HEK293 (cell line): ENCODE measurements around the gene PHF12.
A peak's percentile ranks its signal among the peaks of the same experiment; 100 is the strongest.

Source experiments
- SCRT2 ChIP-seq: fragments of 450-650 bp; formaldehyde crosslinking; IDR thresholded peaks from 2 replicates; pipeline ENCODE4 v1.5.1; 2016; ENCODE audit warnings: missing biosample characterization, missing genetic modification characterization
- SP2 ChIP-seq: fragments of 450-650 bp; formaldehyde crosslinking; IDR thresholded peaks from 2 replicates; pipeline ENCODE4 v1.5.1; 2016; ENCODE audit warnings: missing biosample characterization, missing genetic modification characterization
- ZBTB21 ChIP-seq: fragments of 450-650 bp; formaldehyde crosslinking; IDR thresholded peaks from 2 replicates; pipeline ENCODE4 v1.5.1; 2017; ENCODE audit warnings: missing biosample characterization, missing genetic modification characterization
- ZFP3 ChIP-seq: fragments of 450-650 bp; formaldehyde crosslinking; IDR thresholded peaks from 2 replicates; pipeline ENCODE4 v1.5.1; 2016; ENCODE audit warnings: low read depth, missing biosample characterization, missing genetic modification characterization
- ZFP69B ChIP-seq: fragments of 450-650 bp; formaldehyde crosslinking; IDR thresholded peaks from 2 replicates; pipeline ENCODE4 v1.5.1; 2016; ENCODE audit warnings: missing biosample characterization, missing genetic modification characterization
- ZNF133 ChIP-seq: fragments of 450-650 bp; formaldehyde crosslinking; IDR thresholded peaks from 2 replicates; pipeline ENCODE4 v1.5.1; 2016; ENCODE audit warnings: missing biosample characterization, missing genetic modification characterization
- ZNF169 ChIP-seq: fragments of 450-650 bp; formaldehyde crosslinking; IDR thresholded peaks from 2 replicates; pipeline ENCODE4 v1.5.1; 2016; ENCODE audit warnings: missing biosample characterization, missing genetic modification characterization
- ZNF174 ChIP-seq: fragments of 450-650 bp; formaldehyde crosslinking; IDR thresholded peaks from 2 replicates; pipeline ENCODE4 v1.5.0; 2017; ENCODE audit warnings: missing biosample characterization, mild to moderate bottlenecking, missing genetic modification characterization
- ZNF175 ChIP-seq: fragments of 450-650 bp; formaldehyde crosslinking; IDR thresholded peaks from 2 replicates; pipeline ENCODE4 v1.5.1; 2016; ENCODE audit warnings: missing biosample characterization, missing genetic modification characterization
- ZNF274 ChIP-seq, 2 experiments: fragments of 200-500 bp in 1 of 2; fragments of 450-650 bp in 1 of 2; sonication (Bioruptor generic) in 1 of 2; formaldehyde crosslinking in 1 of 2; IDR thresholded peaks; 2 replicates each; pipeline versions ENCODE4 v1.5.1 to v1.6.1; 2014 to 2016; ENCODE audit warnings: borderline replicate concordance in 1 of 2, inconsistent platforms in 1 of 2, low read length in 1 of 2, missing biosample characterization in 1 of 2, missing genetic modification characterization in 1 of 2
- ZNF433 ChIP-seq: fragments of 450-650 bp; formaldehyde crosslinking; IDR thresholded peaks from 2 replicates; pipeline ENCODE4 v1.5.1; 2016; ENCODE audit warnings: missing biosample characterization, missing genetic modification characterization, low read depth
- ZNF548 ChIP-seq: fragments of 450-650 bp; formaldehyde crosslinking; IDR thresholded peaks from 2 replicates; pipeline ENCODE4 v1.5.1; 2016; ENCODE audit warnings: missing biosample characterization, missing genetic modification characterization
- ZNF629 ChIP-seq: fragments of 450-650 bp; formaldehyde crosslinking; IDR thresholded peaks from 2 replicates; pipeline ENCODE4 v1.5.1; 2017; ENCODE audit warnings: missing biosample characterization, missing genetic modification characterization
- ZNF660 ChIP-seq: fragments of 450-650 bp; IDR thresholded peaks from 2 replicates; pipeline ENCODE4 v1.5.1; 2018; ENCODE audit warnings: missing biosample characterization, mild to moderate bottlenecking, missing genetic modification characterization
- ZNF707 ChIP-seq: fragments of 450-650 bp; formaldehyde crosslinking; IDR thresholded peaks from 2 replicates; pipeline ENCODE4 v1.5.1; 2016; ENCODE audit warnings: missing biosample characterization, missing genetic modification characterization
- ZNF768 ChIP-seq: fragments of 450-650 bp; formaldehyde crosslinking; IDR thresholded peaks from 2 replicates; pipeline ENCODE4 v1.5.1; 2018; ENCODE audit warnings: missing biosample characterization, mild to moderate bottlenecking, missing genetic modification characterization
- ZNF830 ChIP-seq: fragments of 450-650 bp; IDR thresholded peaks from 2 replicates; pipeline ENCODE4 v1.5.0; 2018; ENCODE audit warnings: missing biosample characterization, missing genetic modification characterization, low read depth, mild to moderate bottlenecking, moderate library complexity
- TF ChIP-seq, protein P1 (sequence below): fragments of 450-650 bp; formaldehyde crosslinking; IDR thresholded peaks from 2 replicates; pipeline ENCODE4 v1.5.1; 2016; ENCODE audit warnings: missing biosample characterization, missing genetic modification characterization
- TF ChIP-seq, protein P2 (sequence below): fragments of 450-650 bp; formaldehyde crosslinking; IDR thresholded peaks from 2 replicates; pipeline ENCODE4 v1.5.1; 2016; ENCODE audit warnings: missing biosample characterization, missing genetic modification characterization, low read depth
- TF ChIP-seq, protein P3 (sequence below): fragments of 450-650 bp; formaldehyde crosslinking; IDR thresholded peaks from 2 replicates; pipeline ENCODE4 v1.5.1; 2017; ENCODE audit warnings: missing biosample characterization, missing genetic modification characterization
- TF ChIP-seq, protein P4 (sequence below): fragments of 450-650 bp; formaldehyde crosslinking; IDR thresholded peaks from 2 replicates; pipeline ENCODE4 v1.5.1; 2016; ENCODE audit warnings: missing biosample characterization, missing genetic modification characterization
- TF ChIP-seq, protein P5 (sequence below): fragments of 450-650 bp; formaldehyde crosslinking; IDR thresholded peaks from 2 replicates; pipeline ENCODE4 v1.5.1; 2016; ENCODE audit warnings: missing biosample characterization, missing genetic modification characterization

Gene PHF12

DNA sequence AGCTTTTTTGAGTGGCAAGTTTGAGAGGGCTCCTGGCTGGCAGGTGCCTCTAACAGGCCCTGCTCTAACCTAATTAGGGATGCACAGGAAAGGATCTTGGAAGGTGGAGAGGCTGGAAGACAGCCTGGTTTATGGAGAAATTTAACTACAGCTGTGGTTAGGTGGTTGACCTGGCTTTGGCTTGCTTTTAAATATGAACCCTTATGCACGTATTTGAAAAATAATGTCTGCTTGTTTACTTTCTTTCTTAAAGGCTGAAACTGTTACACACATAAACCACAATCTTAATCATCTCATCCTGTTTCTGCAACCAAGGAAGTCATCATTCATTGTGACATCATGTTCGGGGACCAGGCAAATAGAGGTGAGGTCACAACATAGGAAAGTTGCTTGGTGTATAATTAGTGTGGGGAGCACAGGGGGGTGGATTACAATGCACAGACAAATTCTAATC is 25.4 kb downstream of the PHF12 start (continued):
- no peak for TF ChIP-seq ZNF169 (tag by site-specific recombination)
- no peak for TF ChIP-seq ZNF274 (IDR thresholded peaks at IDR 0.05; ENCODE audit: low read length)
- no peak for TF ChIP-seq ZNF274 (tag by site-specific recombination; IDR thresholded peaks at IDR 0.05; ENCODE audit: borderline replicate concordance)
- no peak for TF ChIP-seq ZNF433 (tag by site-specific recombination)
- TF ChIP-seq ZNF660 (tag by site-specific recombination) = peak; percentile 70
- TF ChIP-seq, protein P1, sequence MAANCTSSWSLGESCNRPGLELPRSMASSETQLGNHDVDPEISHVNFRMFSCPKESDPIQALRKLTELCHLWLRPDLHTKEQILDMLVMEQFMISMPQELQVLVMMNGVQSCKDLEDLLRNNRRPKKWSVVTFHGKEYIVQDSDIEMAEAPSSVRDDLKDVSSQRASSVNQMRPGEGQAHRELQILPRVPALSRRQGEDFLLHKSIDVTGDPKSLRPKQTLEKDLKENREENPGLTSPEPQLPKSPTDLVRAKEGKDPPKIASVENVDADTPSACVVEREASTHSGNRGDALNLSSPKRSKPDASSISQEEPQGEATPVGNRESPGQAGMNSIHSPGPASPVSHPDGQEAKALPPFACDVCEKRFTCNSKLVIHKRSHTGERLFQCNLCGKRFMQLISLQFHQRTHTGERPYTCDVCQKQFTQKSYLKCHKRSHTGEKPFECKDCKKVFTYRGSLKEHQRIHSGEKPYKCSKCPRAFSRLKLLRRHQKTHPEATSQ (tag by site-specific recombination) = no peak
- TF ChIP-seq ZNF768 (tag by site-specific recombination) = no peak
- TF ChIP-seq ZNF548 (tag by site-specific recombination) = no peak
- TF ChIP-seq ZNF133 (tag by site-specific recombination) = no peak
- TF ChIP-seq ZNF830 (tag by site-specific recombination) = no peak
- TF ChIP-seq, protein P2, sequence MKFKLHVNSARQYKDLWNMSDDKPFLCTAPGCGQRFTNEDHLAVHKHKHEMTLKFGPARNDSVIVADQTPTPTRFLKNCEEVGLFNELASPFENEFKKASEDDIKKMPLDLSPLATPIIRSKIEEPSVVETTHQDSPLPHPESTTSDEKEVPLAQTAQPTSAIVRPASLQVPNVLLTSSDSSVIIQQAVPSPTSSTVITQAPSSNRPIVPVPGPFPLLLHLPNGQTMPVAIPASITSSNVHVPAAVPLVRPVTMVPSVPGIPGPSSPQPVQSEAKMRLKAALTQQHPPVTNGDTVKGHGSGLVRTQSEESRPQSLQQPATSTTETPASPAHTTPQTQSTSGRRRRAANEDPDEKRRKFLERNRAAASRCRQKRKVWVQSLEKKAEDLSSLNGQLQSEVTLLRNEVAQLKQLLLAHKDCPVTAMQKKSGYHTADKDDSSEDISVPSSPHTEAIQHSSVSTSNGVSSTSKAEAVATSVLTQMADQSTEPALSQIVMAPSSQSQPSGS (tag by site-specific recombination) = peak; percentile 87
- peak; percentile 13; the same call in 1 of the 2 replicates for TF ChIP-seq SP2
- no peak for TF ChIP-seq ZNF174 (tag by site-specific recombination)
- TF ChIP-seq, protein P3, sequence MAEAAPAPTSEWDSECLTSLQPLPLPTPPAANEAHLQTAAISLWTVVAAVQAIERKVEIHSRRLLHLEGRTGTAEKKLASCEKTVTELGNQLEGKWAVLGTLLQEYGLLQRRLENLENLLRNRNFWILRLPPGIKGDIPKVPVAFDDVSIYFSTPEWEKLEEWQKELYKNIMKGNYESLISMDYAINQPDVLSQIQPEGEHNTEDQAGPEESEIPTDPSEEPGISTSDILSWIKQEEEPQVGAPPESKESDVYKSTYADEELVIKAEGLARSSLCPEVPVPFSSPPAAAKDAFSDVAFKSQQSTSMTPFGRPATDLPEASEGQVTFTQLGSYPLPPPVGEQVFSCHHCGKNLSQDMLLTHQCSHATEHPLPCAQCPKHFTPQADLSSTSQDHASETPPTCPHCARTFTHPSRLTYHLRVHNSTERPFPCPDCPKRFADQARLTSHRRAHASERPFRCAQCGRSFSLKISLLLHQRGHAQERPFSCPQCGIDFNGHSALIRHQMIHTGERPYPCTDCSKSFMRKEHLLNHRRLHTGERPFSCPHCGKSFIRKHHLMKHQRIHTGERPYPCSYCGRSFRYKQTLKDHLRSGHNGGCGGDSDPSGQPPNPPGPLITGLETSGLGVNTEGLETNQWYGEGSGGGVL (tag by site-specific recombination) = 0 out of 2 replicates have a peak, but pooled peaks have one; percentile 34
- TF ChIP-seq ZNF707 (tag by site-specific recombination) = no peak
- no peak for TF ChIP-seq ZNF175
- no peak for TF ChIP-seq ZFP69B (tag by site-specific recombination)
- TF ChIP-seq ZNF629 = peak; percentile 96
- TF ChIP-seq SCRT2 (tag by site-specific recombination) = peak; percentile 42; the same call in 1 of the 2 replicates
- TF ChIP-seq, protein P4, sequence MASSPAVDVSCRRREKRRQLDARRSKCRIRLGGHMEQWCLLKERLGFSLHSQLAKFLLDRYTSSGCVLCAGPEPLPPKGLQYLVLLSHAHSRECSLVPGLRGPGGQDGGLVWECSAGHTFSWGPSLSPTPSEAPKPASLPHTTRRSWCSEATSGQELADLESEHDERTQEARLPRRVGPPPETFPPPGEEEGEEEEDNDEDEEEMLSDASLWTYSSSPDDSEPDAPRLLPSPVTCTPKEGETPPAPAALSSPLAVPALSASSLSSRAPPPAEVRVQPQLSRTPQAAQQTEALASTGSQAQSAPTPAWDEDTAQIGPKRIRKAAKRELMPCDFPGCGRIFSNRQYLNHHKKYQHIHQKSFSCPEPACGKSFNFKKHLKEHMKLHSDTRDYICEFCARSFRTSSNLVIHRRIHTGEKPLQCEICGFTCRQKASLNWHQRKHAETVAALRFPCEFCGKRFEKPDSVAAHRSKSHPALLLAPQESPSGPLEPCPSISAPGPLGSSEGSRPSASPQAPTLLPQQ (tag by site-specific recombination) = 0 out of 2 replicates have a peak, but pooled peaks have one; percentile 24
- TF ChIP-seq ZFP3 (tag by site-specific recombination) = no peak
- TF ChIP-seq, protein P5, sequence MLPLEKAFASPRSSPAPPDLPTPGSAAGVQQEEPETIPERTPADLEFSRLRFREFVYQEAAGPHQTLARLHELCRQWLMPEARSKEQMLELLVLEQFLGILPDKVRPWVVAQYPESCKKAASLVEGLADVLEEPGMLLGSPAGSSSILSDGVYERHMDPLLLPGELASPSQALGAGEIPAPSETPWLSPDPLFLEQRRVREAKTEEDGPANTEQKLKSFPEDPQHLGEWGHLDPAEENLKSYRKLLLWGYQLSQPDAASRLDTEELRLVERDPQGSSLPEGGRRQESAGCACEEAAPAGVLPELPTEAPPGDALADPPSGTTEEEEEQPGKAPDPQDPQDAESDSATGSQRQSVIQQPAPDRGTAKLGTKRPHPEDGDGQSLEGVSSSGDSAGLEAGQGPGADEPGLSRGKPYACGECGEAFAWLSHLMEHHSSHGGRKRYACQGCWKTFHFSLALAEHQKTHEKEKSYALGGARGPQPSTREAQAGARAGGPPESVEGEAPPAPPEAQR (tag by site-specific recombination) = no peak
- TF ChIP-seq ZBTB21 (tag by site-specific recombination) = peak; percentile 97
